ENCODE results near the gene SUCO. TPM values are rescaled to one million over a fixed set of nuclear protein-coding genes. Genes with fewer than 3 reads are reported as not detected.
"Not testable (repeated sequence)": the region's sequence is repeated elsewhere in the genome, so short reads cannot be mapped to it uniquely, and the experiment has no call there.

The SUCO gene
- total and polyA plus RNA-seq, 5 donors from 2014 or later, result 9.0 to 108 (median 15.5) TPM

- peaks cover 0 to 1% (median 0%) of the 10 kb centered on the region in 7 donors for H3K9me3 Mint-ChIP-seq
- no peaks in the 10 kb centered on the region for H3K27me3 Mint-ChIP-seq
- no peak for ATAC-seq (ENCODE audit: low read depth in 2 of 2)
- no peak overlapping the region for H3K4me3 Mint-ChIP-seq
- H3K36me3 ChIP-seq (ENCODE audit: control insufficient read depth, insufficient read depth, low read length), result peaks cover 48% of the 10 kb centered on the region
- no peak overlapping the region for H3K4me3 ChIP-seq (ENCODE audit: low read depth, low read length)
- no peaks in the 10 kb centered on the region for H3K27me3 ChIP-seq (ENCODE audit: control insufficient read depth, insufficient read depth, low read length)
- no peak overlapping the region for H3K27ac ChIP-seq (ENCODE audit: insufficient read depth, low read length, poor library complexity, severe bottlenecking)
- peaks cover 15 to 29% (median 21%) of the 10 kb centered on the region in 4 donors for H3K4me1 Mint-ChIP-seq
- no peaks in the 10 kb centered on the region for H3K9me3 ChIP-seq (ENCODE audit: control insufficient read depth in 2 of 2, low read length in 2 of 2)
- no peak overlapping the region for H3K27ac Mint-ChIP-seq
- no peaks in the 10 kb centered on the region for H3K4me1 ChIP-seq (ENCODE audit: control insufficient read depth, insufficient read depth, low read length, poor library complexity, severe bottlenecking)
- no peak for DNase-seq
- H3K36me3 Mint-ChIP-seq, result peaks cover 39% of the 10 kb centered on the region
Measured at GRCh38 chr1:172585861-172586260, 52.9 kb downstream of the SUCO start.

- H3K36me3 ChIP-seq (ENCODE audit: control insufficient read depth, insufficient read depth, low read length), result peaks cover 46% of the 10 kb centered on the region
- H3K36me3 Mint-ChIP-seq, result peaks cover 53% of the 10 kb centered on the region
- H3K27me3 Mint-ChIP-seq, result no peaks in the 10 kb centered on the region
- H3K4me1 ChIP-seq (ENCODE audit: control insufficient read depth, insufficient read depth, low read length, poor library complexity, severe bottlenecking), result no peaks in the 10 kb centered on the region
- no peaks in the 10 kb centered on the region for H3K9me3 ChIP-seq (ENCODE audit: control insufficient read depth in 2 of 2, low read length in 2 of 2)
- peak overlapping the region; percentile 34 for H3K4me3 ChIP-seq (ENCODE audit: low read depth, low read length)
- H3K27ac ChIP-seq (ENCODE audit: insufficient read depth, low read length, poor library complexity, severe bottlenecking), result no peak overlapping the region
- DNase-seq, result peak in 1 of 3 donors; percentile 21
- peaks cover 0 to 14% (median 10%) of the 10 kb centered on the region in 4 donors for H3K4me1 Mint-ChIP-seq
- no peak for ATAC-seq (ENCODE audit: low read depth in 2 of 2)
- peaks cover 0 to 5% (median 1%) of the 10 kb centered on the region in 7 donors for H3K9me3 Mint-ChIP-seq
- no peak overlapping the region for H3K4me3 Mint-ChIP-seq
- H3K27me3 ChIP-seq (ENCODE audit: control insufficient read depth, insufficient read depth, low read length), result no peaks in the 10 kb centered on the region
- H3K27ac Mint-ChIP-seq, result peak overlapping the region; percentile 58 to 78 (median 73)
Measured at GRCh38 chr1:172588296-172589291, 55.6 kb downstream of the SUCO start.

GRCh38 chr1:172589553-172589952 lies 56.6 kb downstream of the SUCO start:
- H3K27ac Mint-ChIP-seq, result peak overlapping the region in 1 of 3 donors; percentile 53
- no peak for ATAC-seq (ENCODE audit: low read depth in 2 of 2)

GRCh38 chr1:172591429-172591828 lies 58.5 kb downstream of the SUCO start:
- H3K36me3 ChIP-seq (ENCODE audit: control insufficient read depth, insufficient read depth, low read length), result peaks cover 44% of the 10 kb centered on the region
- not testable (repeated sequence) for H3K4me3 Mint-ChIP-seq; ATAC-seq (ENCODE audit: low read depth in 2 of 2); H3K27me3 Mint-ChIP-seq; H3K27ac Mint-ChIP-seq; H3K27ac ChIP-seq (ENCODE audit: insufficient read depth, low read length, poor library complexity, severe bottlenecking); H3K27me3 ChIP-seq (ENCODE audit: control insufficient read depth, insufficient read depth, low read length); H3K9me3 ChIP-seq (ENCODE audit: control insufficient read depth in 2 of 2, low read length in 2 of 2); H3K4me1 ChIP-seq (ENCODE audit: control insufficient read depth, insufficient read depth, low read length, poor library complexity, severe bottlenecking); H3K4me3 ChIP-seq (ENCODE audit: low read depth, low read length); DNase-seq; H3K9me3 Mint-ChIP-seq
- Mint-ChIP-seq H3K4me1 (peaks cover 11 to 25% (median 16%) of the 10 kb centered on the region in 4 donors), H3K36me3 (peaks cover 77% of the 10 kb centered on the region)

More at GRCh38 chr1:172589553-172589952, 56.6 kb downstream of the SUCO start:
- H3K27ac ChIP-seq (ENCODE audit: insufficient read depth, low read length, poor library complexity, severe bottlenecking), result no peak overlapping the region
- no peak overlapping the region for H3K4me3 ChIP-seq (ENCODE audit: low read depth, low read length)
- no peaks in the 10 kb centered on the region for H3K9me3 ChIP-seq (ENCODE audit: control insufficient read depth in 2 of 2, low read length in 2 of 2)
- H3K36me3 Mint-ChIP-seq, result peaks cover 62% of the 10 kb centered on the region
- no peak overlapping the region for H3K4me3 Mint-ChIP-seq
- peaks cover 0 to 5% (median 3%) of the 10 kb centered on the region in 7 donors for H3K9me3 Mint-ChIP-seq
- DNase-seq, result no peak
- H3K4me1 Mint-ChIP-seq, result peaks cover 0 to 16% (median 11%) of the 10 kb centered on the region in 4 donors
- H3K36me3 ChIP-seq (ENCODE audit: control insufficient read depth, insufficient read depth, low read length), result peaks cover 47% of the 10 kb centered on the region
- no peaks in the 10 kb centered on the region for H3K27me3 ChIP-seq (ENCODE audit: control insufficient read depth, insufficient read depth, low read length)
- no peaks in the 10 kb centered on the region for H3K4me1 ChIP-seq (ENCODE audit: control insufficient read depth, insufficient read depth, low read length, poor library complexity, severe bottlenecking)
- no peaks in the 10 kb centered on the region for H3K27me3 Mint-ChIP-seq

GRCh38 chr1:172595066-172595465 lies 62.1 kb downstream of the SUCO start:
- not testable (repeated sequence) for H3K9me3 Mint-ChIP-seq; ATAC-seq (ENCODE audit: low read depth in 2 of 2); DNase-seq; H3K9me3 ChIP-seq (ENCODE audit: control insufficient read depth in 2 of 2, low read length in 2 of 2); H3K27me3 Mint-ChIP-seq; H3K4me1 ChIP-seq (ENCODE audit: control insufficient read depth, insufficient read depth, low read length, poor library complexity, severe bottlenecking); H3K27me3 ChIP-seq (ENCODE audit: control insufficient read depth, insufficient read depth, low read length); H3K4me3 ChIP-seq (ENCODE audit: low read depth, low read length); H3K4me3 Mint-ChIP-seq; H3K27ac ChIP-seq (ENCODE audit: insufficient read depth, low read length, poor library complexity, severe bottlenecking)
- peaks cover 34% of the 10 kb centered on the region for H3K36me3 ChIP-seq (ENCODE audit: control insufficient read depth, insufficient read depth, low read length)
- Mint-ChIP-seq H3K27ac (peak overlapping the region in 1 of 3 donors; percentile 73), H3K36me3 (peaks cover 78% of the 10 kb centered on the region), H3K4me1 (peaks cover 12 to 22% (median 18%) of the 10 kb centered on the region in 4 donors)

- not testable (repeated sequence) for H3K27ac ChIP-seq (ENCODE audit: insufficient read depth, low read length, poor library complexity, severe bottlenecking); H3K27me3 Mint-ChIP-seq; H3K9me3 ChIP-seq (ENCODE audit: control insufficient read depth in 2 of 2, low read length in 2 of 2); H3K27me3 ChIP-seq (ENCODE audit: control insufficient read depth, insufficient read depth, low read length); H3K4me3 ChIP-seq (ENCODE audit: low read depth, low read length); H3K4me1 ChIP-seq (ENCODE audit: control insufficient read depth, insufficient read depth, low read length, poor library complexity, severe bottlenecking); ATAC-seq (ENCODE audit: low read depth in 2 of 2); H3K9me3 Mint-ChIP-seq
- Mint-ChIP-seq H3K36me3 (peaks cover 70% of the 10 kb centered on the region), H3K4me3 (peak overlapping the region in 2 of 4 donors; percentile 52 to 57), H3K27ac (peak overlapping the region in 1 of 3 donors; percentile 67), H3K4me1 (peaks cover 15 to 22% (median 19%) of the 10 kb centered on the region in 4 donors)
- H3K36me3 ChIP-seq (ENCODE audit: control insufficient read depth, insufficient read depth, low read length), result peaks cover 33% of the 10 kb centered on the region
- peak in 2 of 3 donors; percentile 20 to 32 for DNase-seq
Measured at GRCh38 chr1:172596782-172597181, 63.8 kb downstream of the SUCO start.

GRCh38 chr1:172599912-172600311 lies 67.0 kb downstream of the SUCO start:
- H3K27me3 ChIP-seq (ENCODE audit: control insufficient read depth, insufficient read depth, low read length), result no peaks in the 10 kb centered on the region
- H3K36me3 ChIP-seq (ENCODE audit: control insufficient read depth, insufficient read depth, low read length), result peaks cover 38% of the 10 kb centered on the region
- no peak overlapping the region for H3K27ac ChIP-seq (ENCODE audit: insufficient read depth, low read length, poor library complexity, severe bottlenecking)
- peaks cover 47% of the 10 kb centered on the region for H3K36me3 Mint-ChIP-seq
- ATAC-seq (ENCODE audit: low read depth in 2 of 2) (no peak), DNase-seq (no peak)
- no peaks in the 10 kb centered on the region for H3K27me3 Mint-ChIP-seq
- H3K4me3 ChIP-seq (ENCODE audit: low read depth, low read length), result no peak overlapping the region
- peaks cover 11 to 22% (median 16%) of the 10 kb centered on the region in 4 donors for H3K4me1 Mint-ChIP-seq
- no peaks in the 10 kb centered on the region for H3K9me3 ChIP-seq (ENCODE audit: control insufficient read depth in 2 of 2, low read length in 2 of 2)
- H3K4me3 Mint-ChIP-seq, result no peak overlapping the region
- peaks cover 0 to 4% (median 2%) of the 10 kb centered on the region in 7 donors for H3K9me3 Mint-ChIP-seq
- H3K4me1 ChIP-seq (ENCODE audit: control insufficient read depth, insufficient read depth, low read length, poor library complexity, severe bottlenecking), result peaks cover 4% of the 10 kb centered on the region
- no peak overlapping the region for H3K27ac Mint-ChIP-seq
